Pancreas (tissue), 10 donors: ENCODE measurements around the gene MOB3B. TPM values are rescaled to one million over a fixed set of nuclear protein-coding genes. Genes with fewer than 3 reads are reported as not detected.

Source experiments
- ATAC-seq, 4 donors: fragments of 200-7000 bp; cut with Tn5 transposase; one replicate each; pipeline versions ENCODE4 v1.8.0 to v1.9.1; 2020; ENCODE audit warnings: mild to moderate bottlenecking in 4 of 4, moderate library complexity in 4 of 4
- DNase-seq, 6 donors: peaks; one replicate each; pipeline ENCODE4 v3.0.0-alpha.2; 2020
- FAIRE-seq: peaks from 2 replicates; lab custom pipeline; 2012; peaks lifted over from hg19 to GRCh38; lab: Jason Lieb, UNC
- H3K27ac ChIP-seq, 4 donors: fragments of 200-600 bp; sonication (generic); 1 replicate in 3 of 4; 2 replicates in 1 of 4; pipeline versions ENCODE4 v1.5.0 to v1.8.0; 2020
- H3K27me3 ChIP-seq, 4 donors: fragments of 200-600 bp; one replicate each; pipeline ENCODE4 v1.8.0; 2021
- H3K36me3 ChIP-seq, 3 donors: fragments of 200-600 bp; sonication (generic) in 1 of 3; one replicate each; pipeline versions ENCODE4 v1.5.0 to v1.8.0; 2020 to 2021
- H3K4me1 ChIP-seq, 3 donors: fragments of 200-600 bp; one replicate each; pipeline ENCODE4 v1.8.0; 2021
- H3K4me3 ChIP-seq, 4 donors: fragments of 200-600 bp; sonication (generic) in 2 of 4; one replicate each; pipeline versions ENCODE4 v1.5.0 to v1.8.0; 2020 to 2021
- H3K9me3 ChIP-seq, 4 donors: fragments of 200-600 bp; one replicate each; pipeline ENCODE4 v1.8.0; 2021
- CTCF ChIP-seq, 4 donors: fragments of 200-600 bp; sonication (generic) in 3 of 4; IDR thresholded peaks; one replicate each; pipeline versions ENCODE4 v1.5.0 to v1.8.0; 2021; ENCODE audit warnings: antibody characterized with exemption in 4 of 4
- WGBS, 2 donors: extraction: QIAGEN DNeasy Blood & Tissue Kit; methylation state at CpG; one replicate each; pipeline ENCODE4 v1.1.7; 2013; 5-methylcytosine and 5-hydroxymethylcytosine counted together
- intact Hi-C, 3 donors: fragments of 100-400 bp; cut with DNase I; formaldehyde crosslinking; loops; one replicate each; pipeline versions ENCODE4 v1.11.1 to v1.14.2; 2022
- polyA plus RNA-seq, 2 donors: library from polyadenylated mRNA; stranded (reverse); fragments of 200-250 nt; gene quantifications; one replicate each; pipeline ENCODE4 v1.2.3, GENCODE V29; 2013
- total RNA-seq, 6 donors: library from RNA; stranded (reverse); fragmentation: NEBNext Ultra II Directional in 4 of 6; extraction: Animal tissue kit (Norgen Biotek cat#: 25700) in 4 of 6; gene quantifications; one replicate each; pipeline versions ENCODE4 v1.2.1 to v1.2.4, GENCODE V29; 2021 to 2023
- donor health status: healthy with polysubstance abuse.
- donor health status: DM: no; HTN: no; CAD: no; lungs with moderate emphysema.
- donor health status: DM: no; HTN: no; CAD: no.
- donor health status: control.
- donor health status: control.
- donor health status: Bipolar disorder and iron deficiency.
- donor health status: DM: yes; HTN: yes; CAD: no.
- donor health status: DM: no; HTN: no; CAD: no.
- donor health status: DM: no; HTN: no; CAD: no.
- donor health status: DM: yes; HTN: yes; CAD: no.

The MOB3B gene
- total and polyA plus RNA-seq, 8 donors = 1.4 to 10.5 (median 4.0) TPM

GRCh38 chr9:27388150-27388549 lies 141.5 kb downstream of the MOB3B start:
- DNase-seq (no peak), ATAC-seq (no peak), FAIRE-seq (no peak)
- Histone ChIP-seq H3K4me3 (no peak overlapping the region), H3K27ac (no peak overlapping the region), H3K4me1 (peaks cover 35 to 50% (median 42%) of the 10 kb centered on the region in 3 donors), H3K36me3 (peaks cover 0 to 2% (median 0%) of the 10 kb centered on the region in 3 donors), H3K27me3 (no peaks in the 10 kb centered on the region), H3K9me3 (no peaks in the 10 kb centered on the region)
- no peak for TF ChIP-seq CTCF (IDR thresholded peaks at IDR 0.05)
- WGBS, 2 donors = 37 to 49% methylated on average over 2 of the region's 2 CpGs
- intact Hi-C loops = no loop called here

- intact Hi-C loops = no loop called here
- ATAC-seq = no peak
- FAIRE-seq = no peak
- H3K27me3 ChIP-seq = no peaks in the 10 kb centered on the region
- DNase-seq = no peak
- no peak overlapping the region for H3K27ac ChIP-seq
- H3K36me3 ChIP-seq = peaks cover 0 to 2% (median 0%) of the 10 kb centered on the region in 3 donors
- H3K9me3 ChIP-seq = no peaks in the 10 kb centered on the region
- no peak overlapping the region for H3K4me3 ChIP-seq
- H3K4me1 ChIP-seq = peaks cover 37 to 53% (median 42%) of the 10 kb centered on the region in 3 donors
- WGBS, 2 donors = 53 to 60% methylated on average over 3 of the region's 3 CpGs
- no peak for TF ChIP-seq CTCF (IDR thresholded peaks at IDR 0.05)
Measured at GRCh38 chr9:27387722-27388121, 141.9 kb downstream of the MOB3B start.

GRCh38 chr9:27386571-27387091 lies 143.0 kb downstream of the MOB3B start:
- Histone ChIP-seq H3K27ac (peak overlapping the region; percentile 1 to 34 (median 28)), H3K9me3 (no peaks in the 10 kb centered on the region), H3K4me1 (peaks cover 39 to 63% (median 42%) of the 10 kb centered on the region in 3 donors), H3K4me3 (no peak overlapping the region), H3K27me3 (no peaks in the 10 kb centered on the region), H3K36me3 (peaks cover 0 to 2% (median 0%) of the 10 kb centered on the region in 3 donors)
- peak in 4 of 6 donors; percentile 45 to 68 (median 61) for DNase-seq
- intact Hi-C loops = no loop called here
- FAIRE-seq = no peak
- TF ChIP-seq CTCF (IDR thresholded peaks at IDR 0.05) = no peak
- ATAC-seq = peak; percentile 72 to 87 (median 82)
- 40 to 43% methylated on average over 4 of the region's 4 CpGs for WGBS, 2 donors

GRCh38 chr9:27385606-27386322 lies 143.8 kb downstream of the MOB3B start:
- intact Hi-C loops = no loop called here
- DNase-seq (peak in 5 of 6 donors; percentile 65 to 73 (median 69)), FAIRE-seq (no peak), ATAC-seq (peak; percentile 72 to 79 (median 72))
- 38 to 42% methylated on average over 4 of the region's 4 CpGs for WGBS, 2 donors
- TF ChIP-seq CTCF (IDR thresholded peaks at IDR 0.05) = no peak
- H3K36me3 ChIP-seq = no peaks in the 10 kb centered on the region
- H3K27me3 ChIP-seq = no peaks in the 10 kb centered on the region
- H3K9me3 ChIP-seq = no peaks in the 10 kb centered on the region
- no peak overlapping the region for H3K4me3 ChIP-seq
- H3K27ac ChIP-seq = peak overlapping the region in 1 of 4 donors; percentile 48
- peaks cover 42 to 71% (median 46%) of the 10 kb centered on the region in 3 donors for H3K4me1 ChIP-seq
